Tibial artery (tissue), 4 donors: Measurements from ENCODE around the gene USP49.

Experiments
- DNase-seq, 2 donors: peaks; one replicate each; pipeline ENCODE4 v3.0.0-alpha.2; 2019
- H3K27ac ChIP-seq, 2 donors: fragments of 200-600 bp; sonication (generic) in 1 of 2; 1 replicate in 1 of 2; 2 replicates in 1 of 2; pipeline ENCODE4 v1.5.1; 2018 to 2019; ENCODE audit warnings: mild to moderate bottlenecking in 1 of 2
- H3K27me3 ChIP-seq, 2 donors: fragments of 200-600 bp; sonication (generic) in 1 of 2; one replicate each; pipeline versions ENCODE4 v1.5.1 to v1.6.0; 2016 to 2019
- H3K36me3 ChIP-seq, 3 donors: fragments of 200-600 bp; sonication (generic) in 2 of 3; one replicate each; pipeline ENCODE4 v1.5.1; 2016 to 2019; ENCODE audit warnings: mild to moderate bottlenecking in 2 of 3
- H3K4me1 ChIP-seq, 4 donors: fragments of 200-600 bp; sonication (generic) in 2 of 4; 1 replicate in 3 of 4; 2 replicates in 1 of 4; pipeline ENCODE4 v1.5.1; 2016 to 2019
- H3K4me3 ChIP-seq, 2 donors: fragments of 200-600 bp; sonication (generic) in 1 of 2; 1 replicate in 1 of 2; 2 replicates in 1 of 2; pipeline ENCODE4 v1.5.1; 2018 to 2019; ENCODE audit warnings: mild to moderate bottlenecking in 2 of 2
- H3K9me3 ChIP-seq, 3 donors: fragments of 200-600 bp; sonication (generic) in 1 of 3; one replicate each; pipeline ENCODE4 v1.5.1; 2016 to 2019
- CTCF ChIP-seq, 2 experiments: fragments of 200-600 bp in 1 of 2; fragments of 450-650 bp in 1 of 2; IDR thresholded peaks; one replicate each; pipeline ENCODE4 v1.5.1; 2017 to 2019; ENCODE audit warnings: antibody characterized with exemption in 2 of 2, mild to moderate bottlenecking in 1 of 2, moderate library complexity in 1 of 2
- intact Hi-C: fragments of 100-400 bp; cut with DNase I; formaldehyde crosslinking; loops from one replicate; pipeline ENCODE4 v1.15.0; 2023; ENCODE audit warnings: low total_unique reads

The USP49 gene

GRCh38 chr6:41934278-41935192 is 39.4 kb upstream of the USP49 start:
- Histone ChIP-seq H3K27ac (no peak overlapping the region), H3K4me1 (peaks cover 0 to 28% (median 5%) of the 10 kb centered on the region in 4 donors), H3K9me3 (no peaks in the 10 kb centered on the region), H3K4me3 (no peak overlapping the region), H3K36me3 (peaks cover 56 to 84% (median 64%) of the 10 kb centered on the region in 3 donors), H3K27me3 (no peaks in the 10 kb centered on the region)
- intact Hi-C loops, result loop anchor here (10.0 kb wide), 1 partner anchor 290 kb away; no protein-coding TSS in a partner anchor
- no peak for TF ChIP-seq CTCF (IDR thresholded peaks at IDR 0.05)
- no peak for DNase-seq

DNA sequence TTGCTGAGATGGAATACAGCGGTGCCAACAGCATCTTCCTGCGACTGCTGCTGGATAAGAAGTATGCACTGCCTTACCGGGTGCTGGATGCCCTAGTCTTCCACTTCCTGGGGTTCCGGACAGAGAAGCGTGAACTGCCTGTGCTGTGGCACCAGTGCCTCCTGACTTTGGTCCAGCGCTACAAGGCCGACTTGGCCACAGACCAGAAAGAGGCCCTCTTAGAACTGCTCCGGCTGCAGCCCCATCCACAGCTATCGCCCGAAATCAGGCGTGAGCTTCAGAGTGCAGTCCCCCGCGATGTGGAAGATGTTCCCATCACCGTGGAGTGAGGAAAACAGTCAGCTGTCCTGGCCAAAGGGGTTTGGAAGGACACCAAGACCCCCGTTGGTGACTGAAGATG is 37.2 kb upstream of the USP49 start:
- Histone ChIP-seq H3K27me3 (no peaks in the 10 kb centered on the region), H3K4me3 (no peak overlapping the region), H3K9me3 (no peaks in the 10 kb centered on the region), H3K27ac (no peak overlapping the region), H3K4me1 (peaks cover 0 to 12% (median 0%) of the 10 kb centered on the region in 4 donors), H3K36me3 (peaks cover 73 to 100% (median 86%) of the 10 kb centered on the region in 3 donors)
- no peak for TF ChIP-seq CTCF (IDR thresholded peaks at IDR 0.05)
- intact Hi-C loops, result loop anchor here (10.0 kb wide), 1 partner anchor 292 kb away; no protein-coding TSS in a partner anchor
- no peak for DNase-seq

DNA sequence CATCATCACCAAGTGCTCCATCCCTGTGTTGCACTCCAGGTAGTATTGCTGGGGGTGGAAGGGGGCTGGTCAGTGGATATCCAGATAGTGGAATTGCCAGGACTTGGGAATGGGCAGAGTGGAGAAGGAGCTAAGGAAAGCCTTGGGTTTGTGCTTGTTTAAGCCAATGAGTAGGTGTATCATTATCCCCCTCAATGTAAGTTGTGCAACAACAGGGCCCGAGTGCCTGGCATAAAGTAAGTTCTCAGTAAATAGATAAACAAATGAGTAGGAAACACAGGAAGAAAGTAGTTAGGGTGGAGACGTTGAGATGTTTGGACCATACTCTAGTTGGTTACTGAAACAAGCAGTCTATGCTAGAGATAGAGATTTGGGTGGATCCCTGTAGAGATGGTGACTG is 36.6 kb upstream of the USP49 start:
- intact Hi-C loops, result loop anchor here (10.0 kb wide), 1 partner anchor 293 kb away; no protein-coding TSS in a partner anchor
- Histone ChIP-seq H3K4me3 (no peak overlapping the region), H3K27ac (no peak overlapping the region), H3K4me1 (peaks cover 0 to 6% (median 0%) of the 10 kb centered on the region in 4 donors), H3K9me3 (no peaks in the 10 kb centered on the region), H3K27me3 (no peaks in the 10 kb centered on the region), H3K36me3 (peaks cover 76 to 98% (median 90%) of the 10 kb centered on the region in 3 donors)
- no peak for TF ChIP-seq CTCF (IDR thresholded peaks at IDR 0.05)
- no peak for DNase-seq

DNA sequence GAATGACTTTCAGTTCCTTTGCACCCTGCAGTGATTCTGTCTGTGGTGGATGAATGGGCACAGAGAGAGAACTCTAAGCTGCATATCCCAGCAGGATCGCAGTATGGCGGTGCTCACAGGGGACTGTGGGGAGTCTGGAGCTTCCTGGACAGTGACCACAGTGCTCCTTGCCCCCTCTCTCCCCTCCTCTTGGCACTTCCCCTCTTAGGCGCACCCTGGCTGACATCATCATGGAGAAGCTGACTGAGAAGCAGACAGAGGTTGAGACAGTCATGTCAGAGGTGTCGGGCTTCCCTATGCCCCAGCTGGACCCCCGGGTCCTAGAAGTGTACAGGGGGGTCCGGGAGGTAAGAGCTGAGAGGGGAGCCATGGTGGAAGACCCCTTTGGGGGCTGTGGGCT is 34.7 kb upstream of the USP49 start:
- H3K4me1 ChIP-seq, result no peaks in the 10 kb centered on the region
- H3K4me3 ChIP-seq, result no peak overlapping the region
- TF ChIP-seq CTCF (IDR thresholded peaks at IDR 0.05), result no peak
- H3K36me3 ChIP-seq, result peaks cover 66 to 79% (median 79%) of the 10 kb centered on the region in 3 donors
- H3K9me3 ChIP-seq, result no peaks in the 10 kb centered on the region
- H3K27ac ChIP-seq, result no peak overlapping the region
- no peaks in the 10 kb centered on the region for H3K27me3 ChIP-seq
- intact Hi-C loops, result loop anchor here (10.0 kb wide), 1 partner anchor 295 kb away; no protein-coding TSS in a partner anchor
- no peak for DNase-seq

- intact Hi-C loops, result no loop called here
These were observed 32.1 kb upstream of the USP49 start for GRCh38 chr6:41927253-41927652.

More at GRCh38 chr6:41927253-41927652, 32.1 kb upstream of the USP49 start:
- no peak for DNase-seq
- Histone ChIP-seq H3K36me3 (peaks cover 43 to 59% (median 52%) of the 10 kb centered on the region in 3 donors), H3K4me1 (peaks cover 0 to 17% (median 13%) of the 10 kb centered on the region in 4 donors), H3K9me3 (no peaks in the 10 kb centered on the region), H3K4me3 (no peak overlapping the region), H3K27ac (no peak overlapping the region), H3K27me3 (no peaks in the 10 kb centered on the region)
- no peak for TF ChIP-seq CTCF (IDR thresholded peaks at IDR 0.05)
